ENCODE results near the gene VTI1A.
A peak's percentile ranks its signal among the peaks of the same experiment; 100 is the strongest.

Gene VTI1A

DNA sequence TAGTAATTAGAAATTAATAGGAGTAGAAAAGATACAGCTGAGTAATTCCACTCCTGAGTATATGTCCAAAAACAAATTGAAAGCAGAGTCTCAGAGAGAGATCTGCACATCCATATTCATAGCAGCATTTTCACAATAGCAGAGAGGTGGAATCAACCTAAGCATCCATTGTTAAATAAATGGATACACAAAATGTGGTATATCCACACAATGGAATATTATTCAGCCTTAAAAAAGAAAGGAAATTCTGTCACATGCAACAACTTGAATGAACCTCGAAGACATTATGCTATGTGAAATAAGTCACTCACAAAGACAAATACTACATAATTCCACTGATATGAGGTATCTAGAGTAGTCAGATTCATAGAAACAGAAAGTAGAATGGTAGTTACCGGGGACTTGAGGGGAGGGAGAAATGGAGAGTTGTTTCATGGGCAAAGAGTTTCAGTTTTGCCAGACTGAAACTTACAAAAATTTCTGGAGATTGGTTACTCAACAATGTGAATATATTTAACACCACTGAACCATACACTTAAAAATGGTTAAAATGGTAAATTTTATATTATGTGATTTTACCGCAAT is 18.4 kb downstream of the VTI1A start:
- ChIA-PET CTCF (interaction anchor here (0.7 to 0.9 kb wide), 3 partner anchors 7 to 120 kb away, joined by 3 read pairs; no protein-coding TSS in a partner anchor), POLR2A (no interaction called here)
- Histone ChIP-seq H3K4me1 (ENCODE audit: control insufficient read depth, insufficient read depth, low read length) (no peaks in the 10 kb centered on the region), H3K9me3 (ENCODE audit: control insufficient read depth, insufficient read depth, low read depth, low read length) (no peaks in the 10 kb centered on the region), H3K4me3 (ENCODE audit: low read depth, low read length) (no peak overlapping the region), H3K36me3 (ENCODE audit: control insufficient read depth in 2 of 2, insufficient read depth in 1 of 2, low read length in 2 of 2) (peaks cover 19 to 28% of the 10 kb centered on the region in 2 experiments), H3K27ac (ENCODE audit: extremely low read depth, low read depth, low read length) (no peak overlapping the region)
- TF ChIP-seq ZNF23 (tag by site-specific recombination; IDR thresholded peaks at IDR 0.05; ENCODE audit: borderline replicate concordance) (no peak), ZNF146 (tag by site-specific recombination; IDR thresholded peaks at IDR 0.05) (peak; percentile 75)

DNA sequence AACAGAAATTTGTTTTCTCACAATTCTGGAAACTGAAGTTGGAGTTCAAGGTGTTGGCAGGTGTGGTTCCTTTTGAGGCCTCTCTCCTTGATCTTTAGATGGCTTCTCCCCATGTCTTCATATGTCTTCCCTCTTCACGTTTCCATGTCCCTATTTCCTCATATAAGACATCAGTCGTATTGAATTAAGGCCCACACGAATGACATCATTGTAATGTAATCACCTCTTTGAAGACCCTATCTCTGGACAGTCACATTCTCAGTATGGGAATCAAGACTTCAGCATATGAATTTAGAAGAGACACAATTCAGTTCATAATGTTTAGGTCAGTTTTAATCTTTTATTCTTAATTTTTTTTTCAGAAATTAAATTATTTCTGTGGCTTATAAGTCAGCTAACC is 19.8 kb downstream of the VTI1A start:
- H3K27ac ChIP-seq (ENCODE audit: extremely low read depth, low read depth, low read length): no peak overlapping the region
- POLR2A ChIA-PET: no interaction called here
- CTCF ChIA-PET: interaction anchor here (0.6 to 1.4 kb wide), 2 partner anchors 9 to 145 kb away, joined by 3 to 4 read pairs; no protein-coding TSS in a partner anchor
- H3K4me3 ChIP-seq (ENCODE audit: low read depth, low read length): no peak overlapping the region
- no peaks in the 10 kb centered on the region for H3K9me3 ChIP-seq (ENCODE audit: control insufficient read depth, insufficient read depth, low read depth, low read length)
- H3K4me1 ChIP-seq (ENCODE audit: control insufficient read depth, insufficient read depth, low read length): no peaks in the 10 kb centered on the region
- peaks cover 19 to 25% of the 10 kb centered on the region in 2 experiments for H3K36me3 ChIP-seq (ENCODE audit: control insufficient read depth in 2 of 2, insufficient read depth in 1 of 2, low read length in 2 of 2)
- TF ChIP-seq, protein P1, sequence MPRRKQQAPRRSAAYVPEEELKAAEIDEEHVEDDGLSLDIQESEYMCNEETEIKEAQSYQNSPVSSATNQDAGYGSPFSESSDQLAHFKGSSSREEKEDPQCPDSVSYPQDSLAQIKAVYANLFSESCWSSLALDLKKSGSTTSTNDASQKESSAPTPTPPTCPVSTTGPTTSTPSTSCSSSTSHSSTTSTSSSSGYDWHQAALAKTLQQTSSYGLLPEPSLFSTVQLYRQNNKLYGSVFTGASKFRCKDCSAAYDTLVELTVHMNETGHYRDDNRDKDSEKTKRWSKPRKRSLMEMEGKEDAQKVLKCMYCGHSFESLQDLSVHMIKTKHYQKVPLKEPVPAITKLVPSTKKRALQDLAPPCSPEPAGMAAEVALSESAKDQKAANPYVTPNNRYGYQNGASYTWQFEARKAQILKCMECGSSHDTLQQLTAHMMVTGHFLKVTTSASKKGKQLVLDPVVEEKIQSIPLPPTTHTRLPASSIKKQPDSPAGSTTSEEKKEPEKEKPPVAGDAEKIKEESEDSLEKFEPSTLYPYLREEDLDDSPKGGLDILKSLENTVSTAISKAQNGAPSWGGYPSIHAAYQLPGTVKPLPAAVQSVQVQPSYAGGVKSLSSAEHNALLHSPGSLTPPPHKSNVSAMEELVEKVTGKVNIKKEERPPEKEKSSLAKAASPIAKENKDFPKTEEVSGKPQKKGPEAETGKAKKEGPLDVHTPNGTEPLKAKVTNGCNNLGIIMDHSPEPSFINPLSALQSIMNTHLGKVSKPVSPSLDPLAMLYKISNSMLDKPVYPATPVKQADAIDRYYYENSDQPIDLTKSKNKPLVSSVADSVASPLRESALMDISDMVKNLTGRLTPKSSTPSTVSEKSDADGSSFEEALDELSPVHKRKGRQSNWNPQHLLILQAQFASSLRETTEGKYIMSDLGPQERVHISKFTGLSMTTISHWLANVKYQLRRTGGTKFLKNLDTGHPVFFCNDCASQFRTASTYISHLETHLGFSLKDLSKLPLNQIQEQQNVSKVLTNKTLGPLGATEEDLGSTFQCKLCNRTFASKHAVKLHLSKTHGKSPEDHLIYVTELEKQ (tag by site-specific recombination; IDR thresholded peaks at IDR 0.05; ENCODE audit: borderline replicate concordance): no peak
- no peak for TF ChIP-seq ZFP3 (tag by site-specific recombination; IDR thresholded peaks at IDR 0.05; ENCODE audit: low read depth)
- TF ChIP-seq, protein P2, sequence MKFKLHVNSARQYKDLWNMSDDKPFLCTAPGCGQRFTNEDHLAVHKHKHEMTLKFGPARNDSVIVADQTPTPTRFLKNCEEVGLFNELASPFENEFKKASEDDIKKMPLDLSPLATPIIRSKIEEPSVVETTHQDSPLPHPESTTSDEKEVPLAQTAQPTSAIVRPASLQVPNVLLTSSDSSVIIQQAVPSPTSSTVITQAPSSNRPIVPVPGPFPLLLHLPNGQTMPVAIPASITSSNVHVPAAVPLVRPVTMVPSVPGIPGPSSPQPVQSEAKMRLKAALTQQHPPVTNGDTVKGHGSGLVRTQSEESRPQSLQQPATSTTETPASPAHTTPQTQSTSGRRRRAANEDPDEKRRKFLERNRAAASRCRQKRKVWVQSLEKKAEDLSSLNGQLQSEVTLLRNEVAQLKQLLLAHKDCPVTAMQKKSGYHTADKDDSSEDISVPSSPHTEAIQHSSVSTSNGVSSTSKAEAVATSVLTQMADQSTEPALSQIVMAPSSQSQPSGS (tag by site-specific recombination; IDR thresholded peaks at IDR 0.05; ENCODE audit: low read depth): peak; percentile 73

DNA sequence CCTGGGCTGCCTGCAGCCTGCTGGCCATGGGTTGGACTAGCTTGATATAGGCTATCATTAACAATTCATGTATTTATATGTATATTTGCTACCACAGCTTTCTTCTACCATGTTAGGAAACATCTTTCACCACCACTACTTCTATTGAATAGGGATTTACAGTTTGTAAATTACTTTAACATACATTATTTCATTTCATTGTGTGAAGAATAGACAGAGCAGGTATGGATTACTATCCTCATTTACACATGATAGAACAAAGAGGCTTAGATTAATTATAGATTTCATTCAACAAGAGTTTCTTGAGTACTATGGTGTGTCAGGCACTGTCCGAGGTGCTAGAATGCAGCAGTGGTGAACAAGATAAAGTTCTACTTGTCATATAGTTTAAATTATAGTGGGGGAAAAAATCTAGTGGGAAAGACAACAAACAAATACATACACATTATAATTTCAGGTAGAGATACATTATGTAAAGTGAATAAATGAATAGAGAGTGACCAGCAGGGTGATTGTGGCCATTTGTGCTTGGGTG is 20.6 kb downstream of the VTI1A start:
- no peaks in the 10 kb centered on the region for H3K4me1 ChIP-seq (ENCODE audit: control insufficient read depth, insufficient read depth, low read length)
- peaks cover 16 to 18% of the 10 kb centered on the region in 2 experiments for H3K36me3 ChIP-seq (ENCODE audit: control insufficient read depth in 2 of 2, insufficient read depth in 1 of 2, low read length in 2 of 2)
- ChIA-PET CTCF (interaction anchor here (0.6 to 1.4 kb wide), 2 partner anchors 9 to 146 kb away, joined by 3 to 4 read pairs; no protein-coding TSS in a partner anchor), POLR2A (no interaction called here)
- no peak for TF ChIP-seq ZNF2 (tag by site-specific recombination; IDR thresholded peaks at IDR 0.05)
- TF ChIP-seq, protein P3, sequence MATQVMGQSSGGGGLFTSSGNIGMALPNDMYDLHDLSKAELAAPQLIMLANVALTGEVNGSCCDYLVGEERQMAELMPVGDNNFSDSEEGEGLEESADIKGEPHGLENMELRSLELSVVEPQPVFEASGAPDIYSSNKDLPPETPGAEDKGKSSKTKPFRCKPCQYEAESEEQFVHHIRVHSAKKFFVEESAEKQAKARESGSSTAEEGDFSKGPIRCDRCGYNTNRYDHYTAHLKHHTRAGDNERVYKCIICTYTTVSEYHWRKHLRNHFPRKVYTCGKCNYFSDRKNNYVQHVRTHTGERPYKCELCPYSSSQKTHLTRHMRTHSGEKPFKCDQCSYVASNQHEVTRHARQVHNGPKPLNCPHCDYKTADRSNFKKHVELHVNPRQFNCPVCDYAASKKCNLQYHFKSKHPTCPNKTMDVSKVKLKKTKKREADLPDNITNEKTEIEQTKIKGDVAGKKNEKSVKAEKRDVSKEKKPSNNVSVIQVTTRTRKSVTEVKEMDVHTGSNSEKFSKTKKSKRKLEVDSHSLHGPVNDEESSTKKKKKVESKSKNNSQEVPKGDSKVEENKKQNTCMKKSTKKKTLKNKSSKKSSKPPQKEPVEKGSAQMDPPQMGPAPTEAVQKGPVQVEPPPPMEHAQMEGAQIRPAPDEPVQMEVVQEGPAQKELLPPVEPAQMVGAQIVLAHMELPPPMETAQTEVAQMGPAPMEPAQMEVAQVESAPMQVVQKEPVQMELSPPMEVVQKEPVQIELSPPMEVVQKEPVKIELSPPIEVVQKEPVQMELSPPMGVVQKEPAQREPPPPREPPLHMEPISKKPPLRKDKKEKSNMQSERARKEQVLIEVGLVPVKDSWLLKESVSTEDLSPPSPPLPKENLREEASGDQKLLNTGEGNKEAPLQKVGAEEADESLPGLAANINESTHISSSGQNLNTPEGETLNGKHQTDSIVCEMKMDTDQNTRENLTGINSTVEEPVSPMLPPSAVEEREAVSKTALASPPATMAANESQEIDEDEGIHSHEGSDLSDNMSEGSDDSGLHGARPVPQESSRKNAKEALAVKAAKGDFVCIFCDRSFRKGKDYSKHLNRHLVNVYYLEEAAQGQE (tag by site-specific recombination; IDR thresholded peaks at IDR 0.05): peak; percentile 92
- no peak overlapping the region for H3K4me3 ChIP-seq (ENCODE audit: low read depth, low read length)
- H3K9me3 ChIP-seq (ENCODE audit: control insufficient read depth, insufficient read depth, low read depth, low read length): no peaks in the 10 kb centered on the region
- no peak overlapping the region for H3K27ac ChIP-seq (ENCODE audit: extremely low read depth, low read depth, low read length)
